MCF 10A (cell line): ENCODE results near the gene IFNG-AS1. TPM values are rescaled to one million over a fixed set of nuclear protein-coding genes. Genes with fewer than 3 reads are reported as not detected.

Source experiments
- BruUV-seq: library from RNA; stranded (reverse); fragments of 400-500 nt; replicated peaks from 2 replicates; lab custom pipeline; 2021; lab: Mats Ljungman, UMichigan
- CTCF ChIA-PET: fragments of 300-600 bp; sonication (Branson Sonifier 250); formaldehyde crosslinking; extraction: SDS; loops from one replicate; lab custom pipeline; 2021; ENCODE audit warnings: antibody characterized with exemption, inconsistent platforms; lab: Yijun Ruan, JAX
- POLR2A ChIA-PET: fragments of 300-600, 350-650 bp; sonication (Branson Sonifier 250); formaldehyde crosslinking; extraction: SDS; loops from one replicate; lab custom pipeline; 2020; ENCODE audit warnings: antibody characterized with exemption, inconsistent platforms; lab: Yijun Ruan, JAX
- DNase-seq: peaks from one replicate; pipeline ENCODE4 v3.0.0-alpha.2; 2018; ENCODE audit not compliant: unreplicated experiment
- H3K27ac Mint-ChIP-seq: one replicate; pipeline ENCODE4 v1.8.0; 2022; ENCODE audit warnings: mild to moderate bottlenecking, low read depth, mixed read lengths; ENCODE audit not compliant: unreplicated experiment
- H3K27me3 Mint-ChIP-seq: one replicate; pipeline ENCODE4 v1.8.0; 2022; ENCODE audit warnings: mixed read lengths; ENCODE audit not compliant: insufficient read depth, unreplicated experiment
- H3K36me3 Mint-ChIP-seq: one replicate; pipeline ENCODE4 v1.8.0; 2022; ENCODE audit warnings: mild to moderate bottlenecking, moderate library complexity, mixed read lengths; ENCODE audit not compliant: insufficient read depth, unreplicated experiment
- H3K4me1 Mint-ChIP-seq: one replicate; pipeline ENCODE4 v1.8.0; 2022; ENCODE audit warnings: mixed read lengths; ENCODE audit not compliant: insufficient read depth, unreplicated experiment
- H3K4me3 Mint-ChIP-seq: one replicate; pipeline ENCODE4 v1.8.0; 2022; ENCODE audit warnings: mild to moderate bottlenecking, moderate library complexity, mixed read lengths; ENCODE audit not compliant: unreplicated experiment
- H3K9me3 Mint-ChIP-seq: one replicate; pipeline ENCODE4 v1.8.0; 2022; ENCODE audit warnings: mixed read lengths; ENCODE audit not compliant: unreplicated experiment
- intact Hi-C: fragments of 100-400 bp; cut with micrococcal nuclease; formaldehyde crosslinking; loops from 2 replicates; pipeline ENCODE4 v1.14.1; 2022
- total RNA-seq: library from RNA; stranded (reverse); gene quantifications from 2 replicates; pipeline ENCODE4 v1.2.3, GENCODE V29; 2022
- TF ChIP-seq, protein P1 (sequence below): fragments of 200-600 bp; IDR thresholded peaks from one replicate; pipeline ENCODE4 v1.8.0; 2022; ENCODE audit warnings: antibody characterized with exemption, mild to moderate bottlenecking; ENCODE audit not compliant: unreplicated experiment

The IFNG-AS1 gene
- total RNA-seq, 1 experiment from 2014 or later: not detected

GRCh38 chr12:67966560-67966959, 22.7 kb upstream of the IFNG-AS1 start:
- no peaks in the 10 kb centered on the region for H3K36me3 Mint-ChIP-seq
- no peaks in the 10 kb centered on the region for H3K9me3 Mint-ChIP-seq
- TF ChIP-seq, protein P1, sequence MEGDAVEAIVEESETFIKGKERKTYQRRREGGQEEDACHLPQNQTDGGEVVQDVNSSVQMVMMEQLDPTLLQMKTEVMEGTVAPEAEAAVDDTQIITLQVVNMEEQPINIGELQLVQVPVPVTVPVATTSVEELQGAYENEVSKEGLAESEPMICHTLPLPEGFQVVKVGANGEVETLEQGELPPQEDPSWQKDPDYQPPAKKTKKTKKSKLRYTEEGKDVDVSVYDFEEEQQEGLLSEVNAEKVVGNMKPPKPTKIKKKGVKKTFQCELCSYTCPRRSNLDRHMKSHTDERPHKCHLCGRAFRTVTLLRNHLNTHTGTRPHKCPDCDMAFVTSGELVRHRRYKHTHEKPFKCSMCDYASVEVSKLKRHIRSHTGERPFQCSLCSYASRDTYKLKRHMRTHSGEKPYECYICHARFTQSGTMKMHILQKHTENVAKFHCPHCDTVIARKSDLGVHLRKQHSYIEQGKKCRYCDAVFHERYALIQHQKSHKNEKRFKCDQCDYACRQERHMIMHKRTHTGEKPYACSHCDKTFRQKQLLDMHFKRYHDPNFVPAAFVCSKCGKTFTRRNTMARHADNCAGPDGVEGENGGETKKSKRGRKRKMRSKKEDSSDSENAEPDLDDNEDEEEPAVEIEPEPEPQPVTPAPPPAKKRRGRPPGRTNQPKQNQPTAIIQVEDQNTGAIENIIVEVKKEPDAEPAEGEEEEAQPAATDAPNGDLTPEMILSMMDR: no peak
- no peaks in the 10 kb centered on the region for H3K27me3 Mint-ChIP-seq
- no peak overlapping the region for H3K4me3 Mint-ChIP-seq
- no TSS peak for BruUV-seq
- H3K4me1 Mint-ChIP-seq: no peaks in the 10 kb centered on the region
- ChIA-PET CTCF (no interaction called here), POLR2A (no interaction called here)
- no peak overlapping the region for H3K27ac Mint-ChIP-seq
- intact Hi-C loops: no loop called here
- DNase-seq: no peak

GRCh38 chr12:67968321-67968720, 20.9 kb upstream of the IFNG-AS1 start:
- no peak for DNase-seq
- TF ChIP-seq, protein P1: no peak
- H3K27ac Mint-ChIP-seq: no peak overlapping the region
- no peaks in the 10 kb centered on the region for H3K4me1 Mint-ChIP-seq
- intact Hi-C loops: no loop called here
- no TSS peak for BruUV-seq
- H3K4me3 Mint-ChIP-seq: no peak overlapping the region
- H3K9me3 Mint-ChIP-seq: no peaks in the 10 kb centered on the region
- H3K27me3 Mint-ChIP-seq: no peaks in the 10 kb centered on the region
- POLR2A ChIA-PET: no interaction called here
- no peaks in the 10 kb centered on the region for H3K36me3 Mint-ChIP-seq
- CTCF ChIA-PET: interaction anchor here (1.3 kb wide), 1 partner anchor 26 kb away, joined by 3 read pairs; no protein-coding TSS in a partner anchor

- intact Hi-C loops: no loop called here
- Mint-ChIP-seq H3K36me3 (no peaks in the 10 kb centered on the region), H3K27ac (no peak overlapping the region), H3K4me1 (no peaks in the 10 kb centered on the region), H3K27me3 (peaks cover 3% of the 10 kb centered on the region), H3K9me3 (no peaks in the 10 kb centered on the region), H3K4me3 (no peak overlapping the region)
- CTCF ChIA-PET: interaction anchor here (1.3 kb wide), 1 partner anchor 26 kb away, joined by 3 read pairs; no protein-coding TSS in a partner anchor
- no peak for DNase-seq
- no TSS peak for BruUV-seq
- POLR2A ChIA-PET: no interaction called here
- TF ChIP-seq, protein P1: no peak
Measured at GRCh38 chr12:67968725-67969124, 20.5 kb upstream of the IFNG-AS1 start.

GRCh38 chr12:67969134-67969802, 20.0 kb upstream of the IFNG-AS1 start:
- Mint-ChIP-seq H3K27me3 (peaks cover 8% of the 10 kb centered on the region), H3K9me3 (no peaks in the 10 kb centered on the region), H3K4me1 (no peaks in the 10 kb centered on the region), H3K36me3 (no peaks in the 10 kb centered on the region), H3K4me3 (no peak overlapping the region), H3K27ac (no peak overlapping the region)
- no TSS peak for BruUV-seq
- intact Hi-C loops: no loop called here
- CTCF ChIA-PET: interaction anchor here (1.3 kb wide), 1 partner anchor 27 kb away, joined by 3 read pairs; no protein-coding TSS in a partner anchor
- POLR2A ChIA-PET: no interaction called here
- DNase-seq: no peak
- TF ChIP-seq, protein P1: no peak
